Bone marrow (tissue), 2 donors: Measurements from ENCODE around the gene PRKD1.

ENCODE experiments used
- DNase-seq, 2 donors: peaks; one replicate each; lab custom pipeline; 2025; lab: John Stamatoyannopoulos, UW

PRKD1 gene

DNA sequence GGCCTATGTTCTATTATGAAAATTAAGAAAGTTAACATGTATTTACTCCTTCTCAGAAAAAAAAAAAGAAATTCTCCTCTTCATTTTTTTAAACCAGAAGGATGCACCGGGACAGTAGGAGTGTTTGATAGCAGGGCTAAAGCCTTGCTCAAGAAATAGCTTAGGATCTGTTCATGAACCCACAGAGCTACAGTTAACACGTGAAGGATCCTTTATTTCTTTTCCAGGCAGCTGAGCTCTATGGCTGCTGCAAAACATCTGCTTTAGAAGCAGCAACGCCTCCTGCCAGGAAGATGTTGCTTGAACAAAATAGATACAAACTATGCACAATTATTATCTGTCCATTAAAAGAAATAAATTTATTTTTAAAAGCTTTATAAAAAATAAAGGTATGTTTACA is 254.8 kb downstream of the PRKD1 start:
- DNase-seq, result no peak

DNA sequence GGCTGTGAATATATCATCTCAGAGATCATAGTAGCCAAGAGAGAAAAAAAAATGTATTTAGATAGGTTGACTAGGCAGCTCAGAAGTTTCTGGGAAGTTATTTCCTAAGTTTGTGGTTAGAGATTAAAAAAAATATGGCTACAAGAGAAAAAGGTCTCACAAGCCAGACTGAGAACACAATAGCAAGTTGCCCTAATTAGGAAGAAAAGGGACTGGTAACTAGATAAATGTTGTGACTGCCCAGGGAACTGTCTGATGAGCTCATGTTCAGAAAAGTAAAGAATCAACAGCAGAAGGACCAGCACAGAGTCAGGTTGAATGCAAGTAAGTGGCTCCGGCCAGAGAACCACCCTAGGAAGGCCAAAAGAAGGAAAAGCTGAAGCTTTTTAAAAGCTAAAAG is 256.6 kb downstream of the PRKD1 start:
- DNase-seq, result no peak

DNA sequence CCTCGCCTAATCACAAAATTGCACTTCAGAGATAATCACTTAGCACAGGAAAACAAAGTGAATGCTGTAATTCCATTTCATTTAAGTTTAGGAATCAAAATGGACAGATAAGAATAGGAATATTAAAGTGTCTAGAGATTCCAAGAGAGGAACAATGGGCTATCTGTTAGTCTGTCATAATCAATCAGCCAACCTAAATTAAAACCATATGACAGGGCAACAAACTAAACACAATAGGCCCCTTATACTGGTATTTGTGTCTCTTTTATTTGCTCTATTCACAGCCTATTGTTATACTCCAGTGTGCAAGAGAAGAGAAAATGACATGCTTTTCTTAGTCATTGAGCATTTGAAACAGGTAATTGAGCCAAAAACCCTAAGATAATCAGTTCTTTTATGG is 259.4 kb downstream of the PRKD1 start:
- DNase-seq, result no peak

- DNase-seq, result no peak
Measured at GRCh38 chr14:29664515-29664914, 263.1 kb downstream of the PRKD1 start.

DNA sequence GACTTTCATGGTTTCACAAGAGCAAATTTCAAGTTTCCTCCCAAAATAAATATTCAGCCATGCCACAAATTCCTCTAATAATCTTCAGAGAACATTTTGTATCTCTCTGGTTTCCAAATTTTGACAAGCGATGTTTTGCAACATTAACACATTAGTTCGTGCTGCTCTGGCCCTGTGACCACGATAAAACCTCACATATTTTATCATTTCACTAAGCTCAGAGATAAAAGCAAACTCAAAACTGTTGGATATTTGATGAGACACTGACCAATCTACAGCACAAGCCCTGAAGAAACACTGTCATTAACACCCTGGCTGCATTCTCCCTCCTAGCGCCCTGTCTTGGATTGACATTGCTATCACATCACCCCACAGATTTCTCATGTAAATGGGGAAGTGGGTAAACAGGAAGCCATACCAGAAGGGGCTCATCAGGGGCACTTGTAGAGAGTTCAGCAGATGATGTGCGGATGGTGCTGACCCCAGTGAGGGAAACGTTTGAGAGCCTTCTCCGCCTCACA is 264.3 kb downstream of the PRKD1 start:
- DNase-seq, result no peak

- DNase-seq, result no peak
Measured at GRCh38 chr14:29654901-29655550, 272.6 kb downstream of the PRKD1 start.

DNA sequence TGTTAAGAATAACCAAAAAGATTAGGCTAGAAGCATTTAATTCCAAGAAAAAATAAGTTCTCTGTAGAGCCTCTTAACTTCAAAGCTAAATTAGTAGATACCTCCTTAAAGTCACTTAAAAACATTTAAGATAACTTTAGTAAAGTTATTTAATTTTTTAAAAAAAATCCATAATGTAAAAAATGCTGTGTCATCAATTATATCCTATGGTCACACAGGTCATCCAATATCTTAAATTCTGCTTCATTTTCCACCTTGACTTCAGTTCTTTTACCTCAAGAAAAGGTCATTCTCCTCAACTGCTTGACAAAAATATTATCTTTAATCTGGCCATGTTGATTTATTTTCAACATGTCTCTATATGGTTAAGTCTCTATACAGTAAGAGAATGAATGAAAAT is 274.3 kb downstream of the PRKD1 start:
- DNase-seq, result no peak

- no peak for DNase-seq
Measured at GRCh38 chr14:29652571-29652970, 275.1 kb downstream of the PRKD1 start.

DNA sequence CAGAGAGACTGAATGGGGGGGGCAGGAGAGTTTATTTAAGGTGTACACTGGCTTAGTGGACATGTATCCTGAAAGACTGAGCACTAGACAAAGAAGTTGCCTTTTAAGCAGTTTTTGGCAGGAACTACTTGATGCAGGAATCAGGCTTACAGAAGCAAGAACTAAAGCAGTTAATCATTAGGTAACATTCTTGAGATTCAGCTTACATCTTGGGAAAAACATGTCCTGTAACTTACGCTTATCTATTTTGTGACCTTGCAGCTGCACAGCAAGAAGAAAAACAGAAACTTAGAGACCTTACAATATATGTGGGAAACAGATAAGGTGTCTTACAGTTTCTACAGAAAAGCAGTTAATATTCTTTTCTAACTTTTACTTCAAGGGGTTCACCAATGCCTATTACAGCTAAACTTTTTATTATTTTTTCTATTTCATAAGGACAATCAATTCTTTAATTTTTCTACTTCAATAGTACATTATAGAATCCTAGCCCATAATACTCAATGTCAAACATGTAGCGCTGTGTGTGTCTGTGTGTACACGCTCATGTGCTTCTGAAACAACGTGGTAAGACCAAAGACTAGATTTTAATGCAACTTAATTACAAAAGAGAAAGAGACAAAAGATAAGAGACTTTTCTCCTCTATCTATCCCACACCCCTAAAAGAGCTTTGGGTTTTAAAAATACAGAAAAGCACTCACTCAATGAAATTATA is 276.9 kb downstream of the PRKD1 start:
- no peak for DNase-seq

DNA sequence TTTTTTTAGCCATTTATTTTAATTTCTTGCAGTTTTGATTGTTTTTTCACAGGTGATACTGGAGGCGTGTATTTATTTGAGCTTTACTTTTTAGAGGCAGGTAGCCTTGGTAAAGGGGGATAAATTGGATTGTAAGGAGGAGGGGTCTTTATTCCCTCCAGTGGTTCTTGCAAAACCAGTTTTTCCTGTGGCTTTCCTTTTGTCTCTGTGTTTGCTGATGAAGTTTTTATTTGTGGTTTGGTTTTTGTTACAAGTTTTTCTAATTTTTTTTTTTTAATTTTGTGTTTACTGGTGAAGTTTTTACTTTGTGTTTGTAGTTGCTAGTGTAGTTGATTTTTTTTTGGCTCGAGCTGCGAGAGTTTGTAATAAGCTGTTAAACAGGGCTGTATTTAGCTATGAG is 278.5 kb downstream of the PRKD1 start:
- DNase-seq, result no peak

GRCh38 chr14:29648045-29648444 is 279.6 kb downstream of the PRKD1 start:
- DNase-seq, result no peak

DNA sequence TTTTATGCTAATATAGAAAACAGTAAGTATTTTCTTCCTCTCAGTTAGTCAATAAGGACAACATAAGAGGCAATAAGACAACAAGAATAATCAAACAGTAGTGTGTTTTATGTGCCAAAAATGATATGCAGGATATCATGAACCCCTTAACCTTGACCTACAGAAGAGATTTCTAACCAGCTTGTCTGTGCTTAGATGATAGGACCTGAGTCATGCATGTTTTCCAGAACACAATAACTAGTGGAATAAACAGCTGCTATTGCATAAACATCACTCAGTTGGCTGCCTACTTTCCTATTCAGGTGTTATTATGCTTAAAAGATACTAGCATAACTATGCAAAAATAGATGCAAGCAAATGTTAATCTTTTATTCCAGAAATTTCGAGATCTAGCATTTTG is 282.5 kb downstream of the PRKD1 start:
- no peak for DNase-seq

DNA sequence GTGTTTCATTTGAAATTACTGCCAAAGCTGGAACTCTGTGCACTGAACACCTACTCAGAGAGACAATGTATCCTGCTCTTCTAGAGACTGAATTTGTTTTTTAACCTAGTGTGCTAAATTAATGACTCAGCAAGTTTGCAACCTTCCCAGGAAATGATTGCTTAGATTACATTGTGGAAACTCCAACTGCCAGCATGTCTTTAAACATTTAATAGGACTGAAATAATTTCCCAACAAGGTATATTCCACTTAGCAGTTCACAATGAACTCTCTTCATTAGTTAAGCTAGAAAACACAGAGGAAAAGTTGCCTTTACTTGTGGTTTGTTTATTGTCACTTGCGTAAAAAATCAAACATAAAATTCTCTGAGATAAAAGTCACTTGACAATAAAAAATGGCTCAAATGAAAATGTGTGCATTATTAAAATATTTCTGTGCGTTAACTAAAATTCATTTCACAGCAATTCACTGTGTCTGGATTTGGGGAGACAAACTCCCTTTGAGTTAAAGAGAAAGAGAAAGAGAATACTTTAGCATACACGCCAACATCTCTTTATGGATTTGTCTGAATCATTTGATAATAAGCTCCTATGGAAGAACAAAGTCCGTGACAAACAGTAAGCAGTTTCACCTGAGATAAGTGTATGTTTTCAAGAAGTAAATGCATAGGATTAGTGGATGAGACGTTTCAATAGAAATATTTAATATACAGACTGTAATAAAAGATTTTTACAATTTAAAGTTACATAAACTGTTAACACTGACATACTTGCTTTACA is 284.0 kb downstream of the PRKD1 start:
- no peak for DNase-seq

- DNase-seq, result no peak
Measured at GRCh38 chr14:29637411-29637810, 290.2 kb downstream of the PRKD1 start.

DNA sequence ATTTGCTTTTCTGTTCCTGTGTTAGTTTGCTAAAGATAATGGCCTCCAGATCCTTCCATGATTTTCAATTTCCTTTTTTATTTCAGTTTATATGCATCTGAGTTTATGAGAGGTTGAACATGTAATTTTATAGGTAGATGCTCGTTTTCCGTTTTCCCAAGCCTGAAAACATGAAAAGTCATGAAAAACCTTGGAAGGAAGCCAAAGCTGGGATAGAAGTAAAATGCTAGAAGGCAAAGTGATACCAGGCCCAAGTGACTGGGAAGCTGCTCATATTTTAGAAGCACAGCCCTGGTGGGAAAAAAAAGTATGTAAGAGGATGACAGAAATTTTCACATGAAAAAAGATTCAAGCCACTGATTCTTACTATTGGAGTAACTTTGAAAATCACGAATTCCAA is 290.8 kb downstream of the PRKD1 start:
- DNase-seq, result no peak

GRCh38 chr14:29630566-29631160 is 297.0 kb downstream of the PRKD1 start:
- DNase-seq, result no peak

- no peak for DNase-seq
Measured at GRCh38 chr14:29629839-29630238, 297.8 kb downstream of the PRKD1 start.

- DNase-seq, result no peak
Measured at GRCh38 chr14:29627137-29627536, 300.5 kb downstream of the PRKD1 start.

- no peak for DNase-seq
Measured at GRCh38 chr14:29618323-29619067, 309.2 kb downstream of the PRKD1 start.

DNA sequence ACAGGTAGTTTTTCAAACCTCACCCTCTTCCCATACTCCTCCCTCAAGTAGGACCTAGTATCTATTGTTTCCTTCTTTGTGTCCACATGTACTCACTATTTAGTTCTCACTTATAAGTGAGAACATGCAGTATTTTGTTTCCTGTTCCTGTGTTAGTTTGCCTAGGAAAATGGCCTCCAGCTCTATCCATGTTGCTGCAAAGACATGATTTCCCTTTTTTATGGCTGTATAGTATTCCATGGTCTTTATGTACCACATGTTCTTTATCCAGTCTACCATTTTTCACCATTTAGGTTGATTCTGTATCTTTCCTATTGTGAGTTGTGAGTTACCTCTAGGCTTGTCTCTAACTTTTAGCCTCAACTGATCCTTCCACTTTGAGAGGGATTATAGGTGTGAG is 310.7 kb downstream of the PRKD1 start:
- no peak for DNase-seq

DNA sequence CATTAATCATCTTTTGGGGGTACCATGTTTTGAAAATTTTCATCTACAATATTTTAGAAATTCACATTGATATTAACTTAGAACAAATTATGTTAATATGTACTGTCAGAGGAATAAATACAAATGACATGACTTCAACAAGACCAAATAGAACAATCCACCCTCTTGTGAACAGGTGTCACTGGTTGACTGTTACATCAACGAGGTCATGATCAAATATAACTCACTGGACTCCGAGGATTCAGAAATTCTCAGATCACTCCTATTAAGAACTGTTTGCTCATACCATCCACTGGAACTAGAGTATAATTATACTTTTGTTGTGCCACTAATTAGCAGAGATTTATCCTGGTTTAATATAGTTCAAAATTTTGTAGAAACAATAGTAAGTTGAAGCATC is 318.8 kb downstream of the PRKD1 start:
- no peak for DNase-seq

GRCh38 chr14:29607169-29607568 is 320.5 kb downstream of the PRKD1 start:
- no peak for DNase-seq
